Hair follicle dermal papilla cell (primary cell): ENCODE measurements around the gene APC. TPM values are rescaled to one million over a fixed set of nuclear protein-coding genes. Genes with fewer than 3 reads are reported as not detected.

Experiments used
- small RNA-seq: library from RNA; depleted of rRNA; stranded (forward); fragments of <200 nt; gene quantifications from one replicate; pipeline ENCODE3, GENCODE V24; 2012
- total RNA-seq: library from RNA; depleted of rRNA; stranded (reverse); fragments of >200 nt; gene quantifications from 2 replicates; pipeline ENCODE4 v1.2.3, GENCODE V29; 2012

APC gene
- 70.7 and 76.9 TPM in 2 replicates for total RNA-seq

GRCh38 chr5:112737463-112738190 lies at the start of gene APC:
APC (plus strand) TSS chr5:112737885; CDS start chr5:112754891, 17,006 bp downstream.

GRCh38 chr5:112860929-112861637 lies 123.4 kb downstream of the APC start, which contains the start of gene SRP19:
SRP19 (plus strand) TSS chr5:112861287; CDS start chr5:112861377, 90 bp downstream.

Small RNA genes within 50 kb of the gene (small RNA-seq; reads per million reads assigned to genes)
- gene RNU6-482P, result not detected

Other genes starting within 250 kb of the APC start
- gene SRP19, start 123.4 kb downstream of the APC start, total RNA-seq, result 33.2 and 41.9 TPM in 2 replicates
- 38.5 and 43.8 TPM in 2 replicates for gene REEP5, start 184.3 kb downstream of the APC start, total RNA-seq
- 20.3 and 30.0 TPM in 2 replicates for gene DCP2, start 238.9 kb downstream of the APC start, total RNA-seq